PC-3 (cell line): ENCODE results near the gene DOCK10.

Experiments used
- EZH2 ChIP-seq: fragments of 300-600 bp; sonication (generic); IDR thresholded peaks from one replicate; pipeline ENCODE4 v1.6.1; 2017; ENCODE audit warnings: antibody characterized with exemption, mild to moderate bottlenecking, low read length; ENCODE audit not compliant: unreplicated experiment
- TF ChIP-seq, protein P1 (sequence below): fragments of 300-600 bp; sonication (generic); conservative IDR thresholded peaks from 2 replicates; pipeline ENCODE4 v1.5.1; 2017; ENCODE audit warnings: antibody characterized with exemption, low read depth, mild to moderate bottlenecking, low read length

GRCh38 chr2:224847381-224847780 is 194.9 kb downstream of the DOCK10 start:
- TF ChIP-seq, protein P1, sequence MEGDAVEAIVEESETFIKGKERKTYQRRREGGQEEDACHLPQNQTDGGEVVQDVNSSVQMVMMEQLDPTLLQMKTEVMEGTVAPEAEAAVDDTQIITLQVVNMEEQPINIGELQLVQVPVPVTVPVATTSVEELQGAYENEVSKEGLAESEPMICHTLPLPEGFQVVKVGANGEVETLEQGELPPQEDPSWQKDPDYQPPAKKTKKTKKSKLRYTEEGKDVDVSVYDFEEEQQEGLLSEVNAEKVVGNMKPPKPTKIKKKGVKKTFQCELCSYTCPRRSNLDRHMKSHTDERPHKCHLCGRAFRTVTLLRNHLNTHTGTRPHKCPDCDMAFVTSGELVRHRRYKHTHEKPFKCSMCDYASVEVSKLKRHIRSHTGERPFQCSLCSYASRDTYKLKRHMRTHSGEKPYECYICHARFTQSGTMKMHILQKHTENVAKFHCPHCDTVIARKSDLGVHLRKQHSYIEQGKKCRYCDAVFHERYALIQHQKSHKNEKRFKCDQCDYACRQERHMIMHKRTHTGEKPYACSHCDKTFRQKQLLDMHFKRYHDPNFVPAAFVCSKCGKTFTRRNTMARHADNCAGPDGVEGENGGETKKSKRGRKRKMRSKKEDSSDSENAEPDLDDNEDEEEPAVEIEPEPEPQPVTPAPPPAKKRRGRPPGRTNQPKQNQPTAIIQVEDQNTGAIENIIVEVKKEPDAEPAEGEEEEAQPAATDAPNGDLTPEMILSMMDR: no peak
- no peak for TF ChIP-seq EZH2
